ENCODE measurements around the gene DET1.
A peak's percentile ranks its signal among the peaks of the same experiment; 100 is the strongest.
"Not testable (repeated sequence)": the region's sequence is repeated elsewhere in the genome, so short reads cannot be mapped to it uniquely, and the experiment has no call there.

DET1 gene

DNA sequence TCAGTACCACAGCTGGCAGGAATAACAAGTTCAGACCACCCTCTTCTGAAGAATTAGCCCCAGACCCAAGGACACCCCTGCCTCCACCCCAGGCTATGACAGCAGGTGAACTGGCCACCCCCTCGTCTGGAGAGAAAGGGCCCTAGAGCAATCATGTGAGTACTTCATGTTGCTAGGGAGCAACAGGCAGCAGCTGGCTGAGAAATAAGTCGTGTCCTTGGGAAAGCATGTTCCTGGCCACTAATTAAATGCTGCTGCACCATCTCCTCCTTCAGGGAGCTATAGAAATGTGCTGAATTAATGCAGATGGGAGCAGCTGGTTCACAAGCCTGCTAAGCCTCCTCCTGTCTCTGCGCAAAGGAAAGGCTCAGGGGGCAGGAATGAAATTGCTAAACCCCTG lies 47.5 kb downstream of the DET1 start:
- DNase-seq, result no peak

DNA sequence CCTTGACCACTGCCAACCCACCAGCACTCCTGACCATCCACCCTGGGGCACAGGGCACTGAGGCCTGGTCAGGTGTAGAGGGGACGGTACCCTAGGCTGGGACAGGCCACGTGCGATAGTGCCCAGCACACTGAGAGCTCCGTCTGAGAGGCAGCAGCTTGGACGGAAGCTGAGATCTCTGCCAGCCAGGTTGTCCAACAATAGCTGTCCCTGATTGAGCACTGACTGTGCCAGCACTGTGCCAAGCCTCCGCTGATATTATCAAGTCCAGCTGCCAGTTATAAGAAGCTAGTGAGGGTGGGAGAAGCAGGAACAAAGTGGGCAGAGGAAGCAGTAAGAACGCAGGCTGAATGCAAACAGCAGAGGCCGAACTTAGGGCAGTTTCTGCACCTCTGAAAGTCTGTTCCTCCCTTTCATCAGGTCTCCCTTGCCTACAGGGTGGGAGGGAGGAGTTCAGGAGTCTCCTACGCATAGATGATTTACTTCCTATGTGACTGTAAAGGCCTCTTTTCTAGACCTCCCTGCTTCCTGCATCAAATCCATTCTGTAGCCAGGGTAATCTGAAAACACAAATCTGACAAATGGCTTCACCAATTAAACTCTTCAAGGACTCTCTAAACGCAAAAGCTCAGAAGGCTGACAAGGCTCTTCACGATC lies 49.2 kb downstream of the DET1 start:
- peak in 7 of 56 donors; percentile 5 to 39 (median 16) for DNase-seq

DNA sequence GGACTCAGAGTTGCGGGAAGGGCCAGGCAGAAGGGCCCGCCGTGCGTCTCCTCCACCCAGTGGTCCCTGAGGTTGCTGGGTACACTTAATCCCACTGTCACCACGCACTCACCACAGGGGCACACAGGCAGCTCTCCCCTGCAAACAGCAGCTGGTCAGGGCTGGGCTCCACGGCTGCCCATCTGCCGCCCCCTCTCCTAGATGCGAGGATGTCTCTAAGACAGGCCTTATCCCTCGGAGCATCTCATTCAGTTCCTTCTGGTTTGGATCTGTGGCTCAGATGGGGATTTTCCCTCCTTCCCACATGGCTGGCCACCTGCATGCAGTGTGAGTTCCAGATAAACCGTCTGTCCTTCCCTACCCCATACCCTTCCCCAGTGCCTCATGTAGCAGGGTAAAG lies 52.6 kb downstream of the DET1 start:
- no peak for DNase-seq

GRCh38 chr15:88491158-88491557 lies 55.3 kb downstream of the DET1 start:
- no peak for DNase-seq

GRCh38 chr15:88490036-88490435 lies 56.4 kb downstream of the DET1 start:
- DNase-seq, result no peak

DNA sequence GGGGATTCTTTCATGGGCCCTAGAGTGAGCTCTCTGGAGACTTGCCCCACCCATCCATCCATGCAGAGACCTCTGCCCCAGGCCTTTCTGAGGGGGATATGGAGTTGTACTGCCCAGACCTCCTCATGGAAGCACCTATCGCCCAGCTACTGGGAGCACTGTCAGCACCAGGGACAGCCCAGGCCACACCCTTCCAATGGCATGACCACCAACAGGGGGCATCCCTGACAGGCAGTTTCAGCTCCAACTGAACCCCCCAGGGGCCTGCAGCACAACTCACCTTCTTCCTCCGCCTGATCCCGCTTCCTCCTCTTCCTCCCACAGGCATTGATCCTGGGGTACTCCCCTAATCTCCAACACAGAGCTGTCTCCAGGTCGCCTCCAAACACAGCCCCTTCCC lies 57.2 kb downstream of the DET1 start:
- no peak for DNase-seq

GRCh38 chr15:88487796-88488523 lies 58.5 kb downstream of the DET1 start:
- no peak for DNase-seq

DNA sequence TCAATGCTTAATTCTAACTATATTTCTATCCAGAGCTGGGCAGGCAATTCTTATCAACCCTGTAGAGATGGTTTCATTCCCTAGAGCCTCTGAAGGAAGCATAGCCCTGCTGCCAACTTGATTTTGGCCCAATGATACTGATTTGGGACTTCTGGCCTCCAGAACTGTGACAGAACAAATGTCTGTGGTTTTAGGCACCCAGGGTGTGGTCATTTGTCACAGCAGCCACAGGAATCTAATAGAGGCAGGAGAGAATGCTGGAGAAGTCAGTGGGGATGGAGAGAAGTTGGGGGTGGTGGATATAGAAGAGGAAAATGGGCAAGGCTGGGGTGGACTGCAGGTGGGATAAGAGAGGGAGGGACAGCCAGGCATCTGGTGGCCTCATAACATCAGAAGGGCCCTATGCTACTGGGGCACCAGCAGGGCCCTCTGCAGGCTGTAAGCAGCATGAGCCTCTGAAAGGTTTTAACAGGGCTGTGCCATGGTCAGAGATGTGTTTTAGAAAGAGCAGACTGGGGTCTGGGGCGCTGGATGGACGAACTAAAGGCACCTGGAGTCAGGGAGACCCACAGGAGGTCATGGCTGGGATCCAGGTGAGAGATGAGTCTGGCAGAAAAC lies 59.2 kb downstream of the DET1 start:
- no peak for DNase-seq

GRCh38 chr15:88484682-88485331 lies 61.7 kb downstream of the DET1 start:
- peak in 3 of 56 donors; percentile 7 to 36 (median 9) for DNase-seq

DNA sequence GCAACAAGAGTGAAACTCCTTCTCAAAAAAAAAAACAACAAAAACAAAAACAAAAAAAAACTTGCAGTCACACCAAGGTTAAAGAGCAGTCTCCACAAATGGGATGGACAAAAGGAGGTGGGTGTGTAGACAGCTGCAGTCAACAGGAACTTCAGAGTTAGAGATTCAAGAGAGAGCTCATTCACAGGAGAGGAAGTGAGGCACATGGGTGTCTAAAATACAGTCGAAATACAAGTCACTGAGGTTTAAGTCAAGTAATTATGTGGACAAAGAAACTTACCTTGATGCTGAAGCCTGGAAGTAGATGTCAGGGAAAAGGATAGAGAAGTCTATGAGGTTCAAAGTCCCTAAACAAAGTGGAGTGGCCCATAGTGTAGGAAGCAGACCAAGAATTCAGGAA lies 64.2 kb downstream of the DET1 start:
- DNase-seq, result no peak

DNA sequence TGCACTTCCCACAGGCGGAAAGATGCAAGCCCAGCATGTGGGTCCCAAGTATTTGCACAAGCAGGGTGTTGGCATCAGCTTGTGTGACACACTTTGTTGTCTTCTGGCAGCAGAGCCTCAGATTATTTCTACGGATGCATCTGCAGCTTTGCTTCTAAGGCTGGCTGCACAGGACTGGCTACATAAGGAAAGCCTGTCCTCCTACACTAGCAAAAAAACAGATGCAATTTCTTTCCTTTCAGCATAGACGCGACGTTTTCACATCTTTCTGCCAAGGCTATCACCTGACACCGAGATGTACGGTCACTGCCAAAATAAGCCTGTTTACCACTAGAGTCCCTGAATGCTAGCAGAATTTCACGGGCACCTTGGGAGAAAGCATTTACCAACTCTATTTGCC lies 65.5 kb downstream of the DET1 start:
- DNase-seq, result peak in 12 of 56 donors; percentile 6 to 55 (median 30)

- DNase-seq, result no peak
Measured at GRCh38 chr15:88479169-88479568, 67.3 kb downstream of the DET1 start.

DNA sequence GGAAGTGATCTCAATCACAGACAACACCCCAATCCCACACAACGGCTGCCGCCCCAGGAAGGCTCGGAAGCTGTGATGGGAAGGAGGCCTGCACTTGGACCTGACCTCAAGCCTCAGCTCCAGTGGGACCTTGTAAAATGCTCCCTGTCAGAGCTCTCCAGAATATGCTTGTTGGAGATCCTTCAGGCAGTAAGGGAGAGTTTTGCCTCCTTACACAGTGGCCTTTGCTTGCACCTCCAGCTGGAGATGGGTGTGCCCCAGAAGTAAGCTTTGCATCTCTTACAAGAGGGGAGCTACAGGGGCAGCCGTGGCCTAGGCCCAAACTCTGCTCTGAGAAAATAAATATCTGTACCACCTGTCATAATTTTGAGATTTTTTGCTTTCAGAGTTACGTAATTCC lies 68.6 kb downstream of the DET1 start:
- DNase-seq, result no peak

GRCh38 chr15:88477126-88477525 lies 69.4 kb downstream of the DET1 start:
- no peak for DNase-seq

- peak in 39 of 56 donors; percentile 6 to 68 (median 27) for DNase-seq
Measured at GRCh38 chr15:88476635-88477060, 69.8 kb downstream of the DET1 start.

- DNase-seq, result not testable (repeated sequence)
Measured at GRCh38 chr15:88473661-88474293, 72.7 kb downstream of the DET1 start.

- no peak for DNase-seq
Measured at GRCh38 chr15:88472225-88472624, 74.3 kb downstream of the DET1 start.

DNA sequence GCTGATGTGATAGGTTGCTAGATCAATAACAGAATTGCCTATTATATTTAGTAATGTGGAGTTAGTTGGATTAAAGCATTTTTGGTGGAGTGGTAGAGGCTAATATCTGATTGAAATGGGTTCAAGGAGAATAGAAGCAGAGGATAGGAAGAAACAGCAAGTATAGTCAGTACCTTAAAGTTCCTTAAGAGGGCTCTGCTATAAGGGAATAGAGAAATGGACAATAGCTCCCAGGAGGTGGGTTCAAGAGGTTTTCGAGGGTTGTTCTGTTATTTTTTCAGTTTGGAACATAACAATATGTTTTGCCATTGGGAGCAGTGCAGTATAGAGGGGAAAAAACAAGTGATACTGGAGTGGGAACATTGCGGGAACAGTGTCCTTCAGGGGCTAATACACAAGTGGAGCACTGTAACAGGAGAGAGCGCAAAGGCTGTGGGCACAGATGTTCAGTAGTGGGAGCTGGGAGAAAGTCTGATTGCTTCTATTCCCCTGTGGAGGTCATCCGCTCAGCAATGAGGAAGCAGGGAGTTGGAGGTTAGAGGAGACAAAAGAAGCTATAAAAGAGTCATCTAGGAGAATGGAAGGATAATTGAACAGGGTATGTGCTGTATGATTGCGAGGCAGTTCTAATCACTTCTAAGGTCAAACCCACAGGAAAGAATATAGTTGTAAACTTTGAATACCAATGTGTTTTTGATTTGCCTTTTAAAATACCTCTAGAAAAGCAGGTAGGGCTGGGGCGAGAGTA lies 75.7 kb downstream of the DET1 start:
- no peak for DNase-seq

DNA sequence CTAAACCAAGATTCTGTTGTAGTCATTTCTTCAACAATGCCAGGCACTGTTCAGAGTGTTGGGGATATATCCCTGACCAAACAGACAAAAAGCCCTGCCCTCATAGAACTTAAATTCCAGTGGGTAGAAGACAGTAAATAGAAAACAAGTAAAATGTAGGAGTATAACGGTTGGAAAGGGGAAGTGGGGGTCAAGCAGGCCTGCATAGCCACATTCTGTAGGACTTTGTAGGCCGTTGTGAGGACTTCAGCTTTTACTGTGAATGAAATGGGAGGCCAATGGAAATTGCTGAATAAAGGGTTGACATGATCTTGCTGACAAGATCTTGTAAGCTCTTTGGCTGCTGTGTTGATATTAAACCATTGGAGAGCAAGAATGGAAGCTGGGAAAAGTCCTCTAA lies 77.2 kb downstream of the DET1 start:
- DNase-seq, result no peak

DNA sequence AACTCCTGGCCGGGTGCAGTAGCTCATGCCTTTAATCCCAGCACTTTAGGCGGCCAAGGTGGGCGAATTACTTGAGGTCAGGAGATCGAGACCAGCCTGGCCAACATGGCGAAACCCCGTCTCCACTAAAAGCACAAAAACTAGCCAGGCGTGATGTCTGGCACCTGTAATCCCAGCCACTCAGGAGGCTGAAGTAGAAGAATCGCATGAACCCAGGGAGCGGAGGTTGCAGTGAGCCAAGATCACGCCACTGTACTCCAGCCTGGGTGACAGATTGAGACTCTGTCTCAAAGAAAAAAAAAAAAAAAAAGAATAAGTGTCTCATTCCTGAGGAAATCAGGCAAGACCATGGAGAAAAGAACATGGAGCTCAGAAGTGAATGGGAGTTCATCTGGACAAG lies 77.8 kb downstream of the DET1 start:
- DNase-seq, result not testable (repeated sequence)
